HL-60 (cell line): ENCODE data around the gene GNS.
"Not testable (repeated sequence)": the region's sequence is repeated elsewhere in the genome, so short reads cannot be mapped to it uniquely, and the experiment has no call there.

Source experiments
- DNase-seq, 2 experiments: peaks; one replicate each; pipeline ENCODE4 v3.0.0-alpha.2; 2010 to 2020; ENCODE audit warnings: low read depth in 1 of 2, low spot score in 1 of 2
- H3K27ac ChIP-seq: fragments of 250-450 bp; sonication (Bioruptor Pico); replicated peaks from 2 replicates; pipeline ENCODE4 v1.5.1; 2020; ENCODE audit warnings: mild to moderate bottlenecking, moderate library complexity
- H3K27me3 ChIP-seq: fragments of 250-450 bp; sonication (Bioruptor Pico); 2 replicates; pipeline ENCODE4 v1.5.1; 2021; ENCODE audit warnings: mild to moderate bottlenecking, moderate library complexity; ENCODE audit not compliant: insufficient read depth, poor library complexity, severe bottlenecking
- H3K4me3 ChIP-seq: replicated peaks from 2 replicates; pipeline ENCODE4 v1.5.1; 2011; ENCODE audit warnings: mild to moderate bottlenecking, control low read depth, low read length; ENCODE audit not compliant: insufficient read depth
- GABPA ChIP-seq: IDR thresholded peaks from 2 replicates; pipeline ENCODE4 v1.6.1; 2012; ENCODE audit warnings: low read depth
- POLR2AphosphoS5 ChIP-seq: IDR thresholded peaks from 2 replicates; pipeline ENCODE4 v1.6.1; 2012; ENCODE audit warnings: low read depth
- SPI1 ChIP-seq: IDR thresholded peaks from 2 replicates; pipeline ENCODE4 v1.6.1; 2012; ENCODE audit warnings: low read depth, mild to moderate bottlenecking, borderline replicate concordance
- TF ChIP-seq, protein P1 (sequence below): IDR thresholded peaks from 2 replicates; pipeline ENCODE4 v1.6.1; 2012; ENCODE audit warnings: low read depth; ENCODE audit not compliant: insufficient replicate concordance
- TF ChIP-seq, protein P2 (sequence below): IDR thresholded peaks from one replicate; pipeline ENCODE4 v1.5.1; 2011; ENCODE audit warnings: low read length, control low read depth, inconsistent platforms; ENCODE audit not compliant: insufficient read depth

Gene GNS

DNA sequence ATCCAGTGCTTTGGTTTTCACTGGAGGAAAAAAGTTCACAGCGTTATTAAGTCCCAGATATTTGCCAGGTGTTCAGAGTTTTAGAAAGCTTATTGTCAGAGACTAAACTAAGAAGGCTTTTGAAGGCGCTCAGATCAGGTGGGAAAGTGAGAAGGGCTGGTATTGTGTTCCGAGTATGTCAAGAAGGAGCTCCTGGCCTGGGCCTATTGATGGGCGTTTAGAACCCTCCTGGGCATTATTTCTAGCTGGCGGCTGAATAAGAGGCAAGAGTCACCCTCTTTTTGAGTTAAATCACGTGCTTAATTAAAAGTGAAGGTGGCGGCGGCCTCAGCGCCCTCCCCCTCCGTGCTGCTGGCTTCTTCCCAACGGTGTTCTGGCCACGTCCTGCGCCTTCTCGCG is 20.9 kb upstream of the GNS start:
- DNase-seq = no peak
- TF ChIP-seq, protein P1, sequence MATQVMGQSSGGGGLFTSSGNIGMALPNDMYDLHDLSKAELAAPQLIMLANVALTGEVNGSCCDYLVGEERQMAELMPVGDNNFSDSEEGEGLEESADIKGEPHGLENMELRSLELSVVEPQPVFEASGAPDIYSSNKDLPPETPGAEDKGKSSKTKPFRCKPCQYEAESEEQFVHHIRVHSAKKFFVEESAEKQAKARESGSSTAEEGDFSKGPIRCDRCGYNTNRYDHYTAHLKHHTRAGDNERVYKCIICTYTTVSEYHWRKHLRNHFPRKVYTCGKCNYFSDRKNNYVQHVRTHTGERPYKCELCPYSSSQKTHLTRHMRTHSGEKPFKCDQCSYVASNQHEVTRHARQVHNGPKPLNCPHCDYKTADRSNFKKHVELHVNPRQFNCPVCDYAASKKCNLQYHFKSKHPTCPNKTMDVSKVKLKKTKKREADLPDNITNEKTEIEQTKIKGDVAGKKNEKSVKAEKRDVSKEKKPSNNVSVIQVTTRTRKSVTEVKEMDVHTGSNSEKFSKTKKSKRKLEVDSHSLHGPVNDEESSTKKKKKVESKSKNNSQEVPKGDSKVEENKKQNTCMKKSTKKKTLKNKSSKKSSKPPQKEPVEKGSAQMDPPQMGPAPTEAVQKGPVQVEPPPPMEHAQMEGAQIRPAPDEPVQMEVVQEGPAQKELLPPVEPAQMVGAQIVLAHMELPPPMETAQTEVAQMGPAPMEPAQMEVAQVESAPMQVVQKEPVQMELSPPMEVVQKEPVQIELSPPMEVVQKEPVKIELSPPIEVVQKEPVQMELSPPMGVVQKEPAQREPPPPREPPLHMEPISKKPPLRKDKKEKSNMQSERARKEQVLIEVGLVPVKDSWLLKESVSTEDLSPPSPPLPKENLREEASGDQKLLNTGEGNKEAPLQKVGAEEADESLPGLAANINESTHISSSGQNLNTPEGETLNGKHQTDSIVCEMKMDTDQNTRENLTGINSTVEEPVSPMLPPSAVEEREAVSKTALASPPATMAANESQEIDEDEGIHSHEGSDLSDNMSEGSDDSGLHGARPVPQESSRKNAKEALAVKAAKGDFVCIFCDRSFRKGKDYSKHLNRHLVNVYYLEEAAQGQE = no peak
- no peak for TF ChIP-seq SPI1
- TF ChIP-seq, protein P2, sequence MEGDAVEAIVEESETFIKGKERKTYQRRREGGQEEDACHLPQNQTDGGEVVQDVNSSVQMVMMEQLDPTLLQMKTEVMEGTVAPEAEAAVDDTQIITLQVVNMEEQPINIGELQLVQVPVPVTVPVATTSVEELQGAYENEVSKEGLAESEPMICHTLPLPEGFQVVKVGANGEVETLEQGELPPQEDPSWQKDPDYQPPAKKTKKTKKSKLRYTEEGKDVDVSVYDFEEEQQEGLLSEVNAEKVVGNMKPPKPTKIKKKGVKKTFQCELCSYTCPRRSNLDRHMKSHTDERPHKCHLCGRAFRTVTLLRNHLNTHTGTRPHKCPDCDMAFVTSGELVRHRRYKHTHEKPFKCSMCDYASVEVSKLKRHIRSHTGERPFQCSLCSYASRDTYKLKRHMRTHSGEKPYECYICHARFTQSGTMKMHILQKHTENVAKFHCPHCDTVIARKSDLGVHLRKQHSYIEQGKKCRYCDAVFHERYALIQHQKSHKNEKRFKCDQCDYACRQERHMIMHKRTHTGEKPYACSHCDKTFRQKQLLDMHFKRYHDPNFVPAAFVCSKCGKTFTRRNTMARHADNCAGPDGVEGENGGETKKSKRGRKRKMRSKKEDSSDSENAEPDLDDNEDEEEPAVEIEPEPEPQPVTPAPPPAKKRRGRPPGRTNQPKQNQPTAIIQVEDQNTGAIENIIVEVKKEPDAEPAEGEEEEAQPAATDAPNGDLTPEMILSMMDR = no peak
- Histone ChIP-seq H3K27me3 (peaks cover 20% of the 10 kb centered on the region), H3K4me3 (peak overlapping the region; percentile 42), H3K27ac (no peak overlapping the region)

DNA sequence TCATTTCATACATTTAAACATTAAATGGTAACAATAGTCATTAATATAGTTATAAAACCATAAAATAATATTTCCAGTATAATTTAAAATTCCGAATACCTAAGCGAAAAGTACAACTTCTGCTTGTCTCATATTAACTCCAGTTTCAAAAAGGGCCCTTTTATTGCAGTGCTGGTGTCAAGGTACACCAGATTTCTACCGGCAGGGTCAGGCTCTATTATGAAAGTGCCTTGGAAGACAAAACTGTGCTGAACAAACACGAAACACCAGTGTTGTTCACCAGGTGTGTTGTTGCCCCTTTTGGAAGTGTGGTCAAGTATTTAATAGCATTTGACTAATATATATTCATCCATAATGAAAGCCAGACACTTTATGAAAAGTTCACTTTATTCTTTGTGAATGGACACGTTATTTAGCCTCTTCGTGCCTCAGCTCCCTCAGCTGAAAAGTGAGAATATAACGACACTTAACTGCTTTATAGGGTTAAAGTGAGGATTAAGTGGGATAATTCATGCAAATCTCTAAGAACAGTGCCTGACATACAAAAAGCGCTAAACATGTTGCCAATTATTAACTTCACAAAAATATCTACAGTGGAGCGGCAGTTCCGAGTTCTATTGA is 20.3 kb upstream of the GNS start:
- Histone ChIP-seq H3K27ac (no peak overlapping the region), H3K27me3 (peaks cover 20% of the 10 kb centered on the region), H3K4me3 (no peak overlapping the region)
- TF ChIP-seq, protein P1 = no peak
- TF ChIP-seq SPI1 = no peak
- no peak for TF ChIP-seq POLR2AphosphoS5
- TF ChIP-seq, protein P2 = no peak
- TF ChIP-seq GABPA = no peak
- DNase-seq = no peak

DNA sequence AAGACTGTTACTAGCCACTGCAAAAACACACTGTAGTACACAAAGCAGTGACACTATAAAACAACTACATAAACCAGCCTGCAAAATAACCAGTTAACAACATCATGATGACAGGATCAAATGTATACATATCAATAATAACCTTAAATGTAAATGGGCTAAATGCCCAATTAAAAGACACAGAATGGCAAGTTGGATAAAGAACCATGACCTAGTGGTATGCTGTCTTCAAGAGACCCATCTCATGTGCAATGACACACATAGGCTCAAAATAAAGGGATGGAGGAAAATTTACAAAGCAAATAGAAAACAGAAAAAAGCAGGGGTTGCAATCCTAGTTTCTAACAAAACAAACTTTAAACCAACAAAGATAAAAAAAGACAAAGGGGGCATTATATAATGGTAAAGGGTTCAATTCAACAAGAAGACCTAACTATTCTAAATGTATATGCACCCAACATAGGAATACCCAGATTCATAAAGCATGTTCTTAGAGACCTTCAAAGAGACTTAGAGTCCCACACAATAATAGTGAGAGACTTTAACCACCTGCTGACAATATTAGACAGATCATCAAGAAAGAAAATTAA is 16.0 kb upstream of the GNS start:
- H3K27ac ChIP-seq, DNase-seq, H3K27me3 ChIP-seq, H3K4me3 ChIP-seq: not testable (repeated sequence)

DNA sequence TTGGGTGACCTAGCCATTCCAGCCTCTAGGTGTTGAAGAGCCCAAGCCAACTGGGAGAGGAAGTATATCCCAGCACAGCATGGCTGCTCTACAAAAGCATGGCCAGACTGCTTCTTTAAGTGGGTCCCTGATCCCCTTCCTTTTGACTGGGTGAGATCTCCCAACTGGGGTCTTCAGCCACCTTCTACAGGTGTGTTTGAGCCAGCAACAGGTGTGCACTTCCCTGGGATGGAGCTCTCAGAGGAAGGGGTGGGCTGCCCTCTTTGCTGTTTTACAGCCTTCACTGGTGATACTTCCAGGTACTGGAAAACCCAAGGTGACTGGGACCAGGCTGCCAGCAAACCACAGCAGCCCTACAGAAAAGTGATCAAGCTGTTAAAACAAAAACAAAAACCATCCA is 14.2 kb upstream of the GNS start:
- Histone ChIP-seq H3K4me3 (no peak overlapping the region), H3K27ac (no peak overlapping the region), H3K27me3 (no peaks in the 10 kb centered on the region)
- TF ChIP-seq SPI1 (no peak), POLR2AphosphoS5 (no peak), GABPA (no peak)
- TF ChIP-seq, protein P1 = no peak
- TF ChIP-seq, protein P2 = no peak
- no peak for DNase-seq
